22Rv1 (cell line): ENCODE results near the gene APH1B.

Experiments
- H3K27ac ChIP-seq: fragments of 450-650 bp; 2 replicates; pipeline ENCODE4 v1.5.1; 2017
- CTCF ChIP-seq: fragments of 450-650 bp; IDR thresholded peaks from 2 replicates; pipeline ENCODE4 v1.5.1; 2017; ENCODE audit warnings: mild to moderate bottlenecking
- ZFX ChIP-seq: fragments of 450-650 bp; IDR thresholded peaks from 2 replicates; pipeline ENCODE4 v1.6.1; 2017; ENCODE audit warnings: antibody characterized with exemption, borderline replicate concordance

The APH1B gene

GRCh38 chr15:63244399-63244798, 33.0 kb upstream of the APH1B start:
- TF ChIP-seq ZFX: no peak
- no peak for TF ChIP-seq CTCF
- no peak overlapping the region for H3K27ac ChIP-seq

DNA sequence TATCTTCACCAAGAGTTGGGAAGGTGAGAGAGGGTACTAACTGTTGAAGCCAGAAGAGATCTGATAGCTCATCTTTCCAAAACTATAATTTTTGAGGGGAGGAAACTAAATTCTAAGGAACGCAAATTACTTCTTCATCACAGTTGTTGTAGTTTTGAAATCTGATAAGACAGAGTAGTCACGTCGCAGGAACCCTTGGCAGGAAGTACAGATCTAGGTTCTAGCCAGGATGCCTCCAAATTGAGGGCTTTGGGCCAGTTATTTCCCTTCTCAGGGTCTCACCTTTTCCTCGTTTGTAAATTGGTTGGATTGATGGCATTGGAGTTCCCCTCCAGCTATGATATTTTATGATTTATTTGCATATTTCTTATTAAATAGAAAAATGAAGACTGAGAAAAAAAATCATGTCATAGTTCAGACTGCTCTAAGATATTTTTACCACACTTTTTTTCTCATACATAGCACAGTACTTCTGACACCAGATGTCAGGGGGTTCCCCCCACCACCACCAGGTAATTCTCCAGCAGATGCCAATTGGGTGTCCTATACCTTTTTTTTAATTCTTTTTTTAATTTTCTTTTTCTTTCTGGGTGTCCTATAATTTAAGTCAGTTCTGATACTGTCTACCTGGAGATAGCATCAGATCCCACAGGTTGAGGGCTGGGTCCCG, 32.3 kb upstream of the APH1B start:
- TF ChIP-seq CTCF: no peak
- no peak for TF ChIP-seq ZFX

GRCh38 chr15:63246691-63247469, 30.5 kb upstream of the APH1B start:
- no peak for TF ChIP-seq ZFX
- no peak for TF ChIP-seq CTCF

More for the DNA sequence above, 32.3 kb upstream of the APH1B start:
- H3K27ac ChIP-seq: no peak overlapping the region

DNA sequence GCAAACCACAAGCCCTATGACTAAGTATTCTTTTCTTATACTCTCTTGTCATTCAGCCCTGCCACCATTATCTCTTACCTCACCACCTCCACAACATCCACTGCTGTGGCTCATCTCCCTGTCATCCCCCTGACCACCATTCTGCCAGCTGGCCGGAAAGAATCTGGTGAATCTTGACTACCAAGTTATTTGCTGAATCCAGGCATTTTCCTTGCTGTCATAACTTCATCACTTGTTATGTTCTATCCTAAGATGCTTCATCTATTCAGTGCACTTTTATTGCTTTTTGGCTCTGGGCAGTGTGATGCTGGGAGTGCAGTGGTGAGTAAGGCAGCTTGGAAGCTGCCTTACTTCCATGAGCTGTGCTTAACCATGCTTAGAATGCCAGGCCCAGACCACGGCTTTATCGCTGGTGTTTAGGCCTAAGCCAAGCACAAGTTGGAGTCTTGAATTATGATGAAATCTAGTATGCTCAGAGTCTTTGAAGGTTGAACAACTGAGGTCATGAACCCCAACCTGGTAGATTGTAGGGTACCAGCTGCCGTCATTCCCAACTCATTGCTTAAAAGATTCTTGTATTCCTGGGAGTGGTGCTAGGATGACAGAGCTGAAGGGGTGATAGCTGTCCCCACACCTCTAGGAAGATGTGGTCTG, 27.0 kb upstream of the APH1B start:
- TF ChIP-seq ZFX: no peak
- TF ChIP-seq CTCF: no peak
- H3K27ac ChIP-seq: no peak overlapping the region

More at GRCh38 chr15:63246691-63247469, 30.5 kb upstream of the APH1B start:
- no peak overlapping the region for H3K27ac ChIP-seq

GRCh38 chr15:63251701-63252100, 25.7 kb upstream of the APH1B start:
- no peak for TF ChIP-seq ZFX
- no peak for TF ChIP-seq CTCF
- H3K27ac ChIP-seq: no peak overlapping the region

DNA sequence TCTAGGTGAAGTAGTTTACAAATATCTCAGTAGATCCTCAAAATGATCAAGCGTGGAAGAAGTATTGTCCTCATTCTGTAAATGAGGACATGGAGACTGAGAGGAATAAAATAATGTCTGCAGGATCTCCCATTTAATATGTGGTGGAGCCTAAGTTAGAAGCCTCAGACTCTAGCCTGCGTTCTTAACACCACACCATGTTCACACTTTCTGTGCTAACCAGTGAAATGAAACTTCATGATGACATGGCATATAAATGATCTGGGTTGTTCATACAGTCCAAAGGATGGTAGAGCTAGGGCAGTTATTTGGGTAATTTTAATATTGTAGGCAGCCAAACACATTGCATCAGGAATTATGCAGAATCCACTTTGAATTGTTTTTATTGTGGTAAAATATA, 25.1 kb upstream of the APH1B start:
- no peak overlapping the region for H3K27ac ChIP-seq

More for the DNA sequence above, 25.1 kb upstream of the APH1B start:
- no peak for TF ChIP-seq CTCF
- TF ChIP-seq ZFX: no peak
